Endodermal cell (in vitro differentiated cells): Measurements from ENCODE around the gene NCOA6. TPM values are rescaled to one million over a fixed set of nuclear protein-coding genes. Genes with fewer than 3 reads are reported as not detected.

Experiments used
- DNase-seq: peaks from one replicate; pipeline ENCODE4 v3.0.0-alpha.2; 2017
- H3K27ac ChIP-seq: 2 replicates; pipeline ENCODE4 v1.5.1; 2013; ENCODE audit warnings: mild to moderate bottlenecking, low read depth, low read length, moderate library complexity
- H3K27me3 ChIP-seq: 2 replicates; pipeline ENCODE4 v1.6.1; 2013; ENCODE audit warnings: mild to moderate bottlenecking, low read length, moderate library complexity; ENCODE audit not compliant: insufficient read depth, control insufficient read depth, poor library complexity, severe bottlenecking
- H3K36me3 ChIP-seq: 2 replicates; pipeline ENCODE4 v1.7.0; 2013; ENCODE audit warnings: mild to moderate bottlenecking, low read length, moderate library complexity; ENCODE audit not compliant: control insufficient read depth, insufficient read depth
- H3K4me1 ChIP-seq: one replicate; pipeline ENCODE4 v1.7.0; 2013; ENCODE audit warnings: low read length; ENCODE audit not compliant: control insufficient read depth, insufficient read depth
- H3K4me3 ChIP-seq: 2 replicates; pipeline ENCODE4 v1.5.1; 2013; ENCODE audit warnings: mild to moderate bottlenecking, low read length, moderate library complexity
- H3K9ac ChIP-seq: 2 replicates; pipeline ENCODE4 v1.6.1; 2013; ENCODE audit warnings: mild to moderate bottlenecking, low read length, moderate library complexity; ENCODE audit not compliant: poor library complexity, severe bottlenecking; ENCODE audit errors: extremely low read depth
- H3K9me3 ChIP-seq: 2 replicates; pipeline ENCODE4 v1.6.1; 2013; ENCODE audit warnings: mild to moderate bottlenecking, low read length, moderate library complexity; ENCODE audit not compliant: control insufficient read depth
- H3K27ac Mint-ChIP-seq: 2 replicates; pipeline ENCODE4 v1.8.0; 2020; ENCODE audit warnings: mixed read lengths
- H3K27me3 Mint-ChIP-seq: 2 replicates; pipeline ENCODE4 v1.8.0; 2021; ENCODE audit warnings: mild to moderate bottlenecking, mixed read lengths; ENCODE audit not compliant: insufficient read depth
- H3K36me3 Mint-ChIP-seq: 2 replicates; pipeline ENCODE4 v1.8.0; 2020; ENCODE audit warnings: low read depth, mixed read lengths
- H3K4me1 Mint-ChIP-seq: 2 replicates; pipeline ENCODE4 v1.8.0; 2020; ENCODE audit warnings: mixed read lengths
- H3K4me3 Mint-ChIP-seq: 2 replicates; pipeline ENCODE4 v1.8.0; 2020; ENCODE audit warnings: mild to moderate bottlenecking, moderate library complexity, mixed read lengths
- H3K9me3 Mint-ChIP-seq: 2 replicates; pipeline ENCODE4 v1.8.0; 2020; ENCODE audit warnings: mild to moderate bottlenecking, mixed read lengths
- CTCF ChIP-seq: fragments of 200-600 bp; sonication (generic); conservative IDR thresholded peaks from 2 replicates; pipeline ENCODE4 v1.5.0; 2021; ENCODE audit warnings: antibody characterized with exemption, mild to moderate bottlenecking
- WGBS, 2 experiments: methylation state at CpG; one replicate each; pipeline versions ENCODE4 v1.1.5 to v1.1.7; 2013; ENCODE audit warnings: missing lambda C conversion rate in 2 of 2, mixed read lengths in 1 of 2; ENCODE audit not compliant: insufficient coverage in 1 of 2, insufficient read length in 1 of 2; 5-methylcytosine and 5-hydroxymethylcytosine counted together
- total RNA-seq, 2 donors: library from RNA; stranded (reverse); fragmentation: NEBNext Ultra II Directional in 1 of 2; extraction: Animal tissue kit (Norgen Biotek cat#: 25700) in 1 of 2; gene quantifications; 2 replicates in 1 of 2; 3 replicates in 1 of 2; pipeline ENCODE4 v1.2.1, GENCODE V29; 2021

NCOA6 gene
- total RNA-seq, 2 donors from 2014 or later = 27.1 to 37.4 TPM

GRCh38 chr20:34848597-34848996 is 23.1 kb upstream of the NCOA6 start:
- H3K4me1 Mint-ChIP-seq = no peaks in the 10 kb centered on the region
- peaks cover 29% of the 10 kb centered on the region for H3K36me3 ChIP-seq
- H3K4me1 ChIP-seq = no peaks in the 10 kb centered on the region
- no peak overlapping the region for H3K9ac ChIP-seq
- H3K27ac ChIP-seq = no peak overlapping the region
- H3K27me3 Mint-ChIP-seq = no peaks in the 10 kb centered on the region
- no peaks in the 10 kb centered on the region for H3K27me3 ChIP-seq
- no peak overlapping the region for H3K27ac Mint-ChIP-seq
- H3K9me3 ChIP-seq = no peaks in the 10 kb centered on the region
- 97 to 98% methylated on average over 5 of the region's 5 CpGs for WGBS, 2 experiments
- no peak for TF ChIP-seq CTCF
- peaks cover 31% of the 10 kb centered on the region for H3K36me3 Mint-ChIP-seq
- DNase-seq = no peak
- no peaks in the 10 kb centered on the region for H3K9me3 Mint-ChIP-seq
- H3K4me3 Mint-ChIP-seq = no peak overlapping the region
- H3K4me3 ChIP-seq = no peak overlapping the region

- Histone ChIP-seq H3K36me3 (peaks cover 12% of the 10 kb centered on the region), H3K9ac (no peak overlapping the region), H3K27me3 (no peaks in the 10 kb centered on the region), H3K9me3 (no peaks in the 10 kb centered on the region), H3K27ac (no peak overlapping the region), H3K4me1 (no peaks in the 10 kb centered on the region), H3K4me3 (no peak overlapping the region)
- TF ChIP-seq CTCF = no peak
- no peak overlapping the region for H3K27ac Mint-ChIP-seq
- H3K9me3 Mint-ChIP-seq = no peaks in the 10 kb centered on the region
- peaks cover 4% of the 10 kb centered on the region for H3K27me3 Mint-ChIP-seq
- DNase-seq = no peak
- no peaks in the 10 kb centered on the region for H3K4me1 Mint-ChIP-seq
- no peak overlapping the region for H3K4me3 Mint-ChIP-seq
- H3K36me3 Mint-ChIP-seq = peaks cover 20% of the 10 kb centered on the region
- 90 to 94% methylated on average over 2 of the region's 2 CpGs for WGBS, 2 experiments
These were observed 18.0 kb upstream of the NCOA6 start for GRCh38 chr20:34843421-34843820.

GRCh38 chr20:34842143-34842542 is 16.7 kb upstream of the NCOA6 start:
- Histone ChIP-seq H3K36me3 (peaks cover 5% of the 10 kb centered on the region), H3K27ac (no peak overlapping the region), H3K9me3 (no peaks in the 10 kb centered on the region), H3K4me3 (no peak overlapping the region), H3K4me1 (no peaks in the 10 kb centered on the region), H3K27me3 (no peaks in the 10 kb centered on the region), H3K9ac (no peak overlapping the region)
- H3K4me3 Mint-ChIP-seq = no peak overlapping the region
- DNase-seq = no peak
- H3K27me3 Mint-ChIP-seq = peaks cover 4% of the 10 kb centered on the region
- H3K36me3 Mint-ChIP-seq = peaks cover 15% of the 10 kb centered on the region
- no peak overlapping the region for H3K27ac Mint-ChIP-seq
- no peaks in the 10 kb centered on the region for H3K4me1 Mint-ChIP-seq
- WGBS, 2 experiments = 84 to 93% methylated on average over 1 to 2 of the region's 2 CpGs
- no peaks in the 10 kb centered on the region for H3K9me3 Mint-ChIP-seq
- no peak for TF ChIP-seq CTCF
